Measurements from ENCODE around the gene OGFRL1. TPM values are rescaled to one million over a fixed set of nuclear protein-coding genes. Genes with fewer than 3 reads are reported as not detected.

The OGFRL1 gene
- total and polyA plus RNA-seq, 9 of the 15 experiments (the other 6 are each of a cell fraction or from before 2014, with no cell fraction given): 0.01 to 0.07 (median 0.03) TPM

GRCh38 chr6:71294121-71294523, 5.5 kb downstream of the OGFRL1 start:
- TF ChIP-seq BRCA1 (IDR thresholded peaks at IDR 0.05): no peak
- no peak for TF ChIP-seq BRCA1 (CRISPR knock-in tag; IDR thresholded peaks at IDR 0.05)
- no peak for TF ChIP-seq MXI1 (IDR thresholded peaks at IDR 0.05; ENCODE audit: low read depth, low read length)
- intact Hi-C loops (cut with micrococcal nuclease): no loop called here
- H3K4me2 ChIP-seq (ENCODE audit: insufficient read depth, low read length): no peak overlapping the region
- in situ Hi-C loops (cut with MboI): no loop called here
- no peak overlapping the region for H3K9ac ChIP-seq (ENCODE audit: insufficient read depth in 1 of 2, low read depth in 2 of 2, low read length in 2 of 2)
- H3K79me2 ChIP-seq (ENCODE audit: control insufficient read depth, insufficient read depth, low read length): no peaks in the 10 kb centered on the region
- CTCF ChIA-PET (ENCODE audit: low intra/inter-chr PET ratio): no interaction called here
- no TSS peak for BruUV-seq (replicated peaks)
- H2AFZ ChIP-seq (ENCODE audit: low read depth, low read length): no peak overlapping the region
- WGBS (ENCODE audit: insufficient coverage, low coverage, missing lambda C conversion rate): 0% methylated on average over 1 of the region's 1 CpG
- no peak for DNase-seq (ENCODE audit: extremely low read depth in 1 of 4, low spot score in 3 of 4)
- no peaks in the 10 kb centered on the region for H3K27me3 ChIP-seq (ENCODE audit: control insufficient read depth in 2 of 2, insufficient read depth in 2 of 2, low read length in 2 of 2)
- POLR2A ChIA-PET: no interaction called here
- no peaks in the 10 kb centered on the region for H3K36me3 ChIP-seq (ENCODE audit: control insufficient read depth, insufficient read depth, low read length)
- H3K27ac ChIP-seq (ENCODE audit: extremely low read depth, low read depth, low read length): no peak overlapping the region
- no peak for FAIRE-seq
- no peak overlapping the region for H3K4me3 ChIP-seq
- no peaks in the 10 kb centered on the region for H3K9me3 ChIP-seq (replicated peaks; ENCODE audit: control insufficient read depth, insufficient read depth, low read depth, low read length)
- no peaks in the 10 kb centered on the region for H4K20me1 ChIP-seq (replicated peaks; ENCODE audit: control insufficient read depth, insufficient read depth, low read length)
- H3K4me1 ChIP-seq (replicated peaks in 1 of 2; ENCODE audit: control insufficient read depth in 2 of 2, insufficient read depth in 2 of 2, low read length in 2 of 2): 0 out of 5 replicates have a peak, but pooled peaks cover 0 to 2% of the 10 kb centered on the region in 2 experiments
- H3K9me1 ChIP-seq (ENCODE audit: control insufficient read depth, insufficient read depth, low read length): no peaks in the 10 kb centered on the region
- ATAC-seq: no peak

GRCh38 chr6:71298459-71298858, 9.8 kb downstream of the OGFRL1 start:
- POLR2A ChIA-PET: interaction anchor here (1.2 kb wide), 1 partner anchor 8 kb away, joined by 4 read pairs; no protein-coding TSS in a partner anchor
- no peaks in the 10 kb centered on the region for H4K20me1 ChIP-seq (replicated peaks; ENCODE audit: control insufficient read depth, insufficient read depth, low read length)
- intact Hi-C loops (cut with micrococcal nuclease): no loop called here
- no peak overlapping the region for H3K9ac ChIP-seq (ENCODE audit: insufficient read depth in 1 of 2, low read depth in 2 of 2, low read length in 2 of 2)
- no peaks in the 10 kb centered on the region for H3K36me3 ChIP-seq (ENCODE audit: control insufficient read depth, insufficient read depth, low read length)
- H3K4me2 ChIP-seq (ENCODE audit: insufficient read depth, low read length): no peak overlapping the region
- CTCF ChIA-PET (ENCODE audit: low intra/inter-chr PET ratio): no interaction called here
- no peaks in the 10 kb centered on the region for H3K27me3 ChIP-seq (ENCODE audit: control insufficient read depth in 2 of 2, insufficient read depth in 2 of 2, low read length in 2 of 2)
- no peak for TF ChIP-seq ARHGAP35 (IDR thresholded peaks at IDR 0.05; ENCODE audit: partially characterized antibody)
- TF ChIP-seq NONO (IDR thresholded peaks at IDR 0.05; ENCODE audit: low read depth in 2 of 2, low read length in 1 of 2): no peak
- TF ChIP-seq SIN3A (IDR thresholded peaks at IDR 0.05; ENCODE audit: borderline replicate concordance in 2 of 2, control insufficient read depth in 1 of 2, low read depth in 2 of 2, low read length in 2 of 2): no peak
- TF ChIP-seq NELFE (IDR thresholded peaks at IDR 0.05; ENCODE audit: insufficient read depth, insufficient read length): no peak
- TF ChIP-seq THRAP3 (IDR thresholded peaks at IDR 0.05; ENCODE audit: borderline replicate concordance): no peak
- TF ChIP-seq MAFF (IDR thresholded peaks at IDR 0.05; ENCODE audit: low read length): no peak
- TF ChIP-seq HNRNPUL1 (IDR thresholded peaks at IDR 0.05; ENCODE audit: low read length): no peak
- no peak for TF ChIP-seq HMG20A (CRISPR knock-in tag; conservative IDR thresholded peaks at IDR 0.05)
- TF ChIP-seq, protein P1, sequence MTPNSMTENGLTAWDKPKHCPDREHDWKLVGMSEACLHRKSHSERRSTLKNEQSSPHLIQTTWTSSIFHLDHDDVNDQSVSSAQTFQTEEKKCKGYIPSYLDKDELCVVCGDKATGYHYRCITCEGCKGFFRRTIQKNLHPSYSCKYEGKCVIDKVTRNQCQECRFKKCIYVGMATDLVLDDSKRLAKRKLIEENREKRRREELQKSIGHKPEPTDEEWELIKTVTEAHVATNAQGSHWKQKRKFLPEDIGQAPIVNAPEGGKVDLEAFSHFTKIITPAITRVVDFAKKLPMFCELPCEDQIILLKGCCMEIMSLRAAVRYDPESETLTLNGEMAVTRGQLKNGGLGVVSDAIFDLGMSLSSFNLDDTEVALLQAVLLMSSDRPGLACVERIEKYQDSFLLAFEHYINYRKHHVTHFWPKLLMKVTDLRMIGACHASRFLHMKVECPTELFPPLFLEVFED (CRISPR knock-in tag; conservative IDR thresholded peaks at IDR 0.05): no peak
- TF ChIP-seq ZNF354B (CRISPR knock-in tag; IDR thresholded peaks at IDR 0.05): no peak
- no peak for TF ChIP-seq NR4A1 (CRISPR knock-in tag; IDR thresholded peaks at IDR 0.05)
- TF ChIP-seq NR4A1 (tag; IDR thresholded peaks at IDR 0.05): no peak
- TF ChIP-seq CC2D1A (IDR thresholded peaks at IDR 0.05): no peak
- FAIRE-seq (no peak), DNase-seq (ENCODE audit: extremely low read depth in 1 of 4, low spot score in 3 of 4) (no peak), ATAC-seq (no peak)
- in situ Hi-C loops (cut with MboI): no loop called here
- no TSS peak for BruUV-seq (replicated peaks)
- no peaks in the 10 kb centered on the region for H3K79me2 ChIP-seq (ENCODE audit: control insufficient read depth, insufficient read depth, low read length)
- no peaks in the 10 kb centered on the region for H3K9me3 ChIP-seq (replicated peaks; ENCODE audit: control insufficient read depth, insufficient read depth, low read depth, low read length)
- H3K4me1 ChIP-seq (replicated peaks in 1 of 2; ENCODE audit: control insufficient read depth in 2 of 2, insufficient read depth in 2 of 2, low read length in 2 of 2): no peaks in the 10 kb centered on the region
- 0% methylated on average over 1 of the region's 1 CpG for WGBS (ENCODE audit: insufficient coverage, low coverage, missing lambda C conversion rate)
- H3K9me1 ChIP-seq (ENCODE audit: control insufficient read depth, insufficient read depth, low read length): no peaks in the 10 kb centered on the region
- H3K4me3 ChIP-seq: no peak overlapping the region
- H2AFZ ChIP-seq (ENCODE audit: low read depth, low read length): no peak overlapping the region
- H3K27ac ChIP-seq (ENCODE audit: extremely low read depth, low read depth, low read length): no peak overlapping the region
